Stimulated activated CD4-positive, alpha-beta T cell treated with anti-CD3 and anti-CD28 coated beads, Interleukin-1b, Interleukin-23, amount 100 ng/mL, for 1 hour (primary cell): ENCODE data around the gene MTRF1.

Experiments
- DNase-seq, 2 donors: peaks; one replicate each; pipeline ENCODE4 v3.0.0-alpha.2; 2020; ENCODE audit warnings: low read depth in 2 of 2

MTRF1 gene, protein sequence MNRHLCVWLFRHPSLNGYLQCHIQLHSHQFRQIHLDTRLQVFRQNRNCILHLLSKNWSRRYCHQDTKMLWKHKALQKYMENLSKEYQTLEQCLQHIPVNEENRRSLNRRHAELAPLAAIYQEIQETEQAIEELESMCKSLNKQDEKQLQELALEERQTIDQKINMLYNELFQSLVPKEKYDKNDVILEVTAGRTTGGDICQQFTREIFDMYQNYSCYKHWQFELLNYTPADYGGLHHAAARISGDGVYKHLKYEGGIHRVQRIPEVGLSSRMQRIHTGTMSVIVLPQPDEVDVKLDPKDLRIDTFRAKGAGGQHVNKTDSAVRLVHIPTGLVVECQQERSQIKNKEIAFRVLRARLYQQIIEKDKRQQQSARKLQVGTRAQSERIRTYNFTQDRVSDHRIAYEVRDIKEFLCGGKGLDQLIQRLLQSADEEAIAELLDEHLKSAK

DNA sequence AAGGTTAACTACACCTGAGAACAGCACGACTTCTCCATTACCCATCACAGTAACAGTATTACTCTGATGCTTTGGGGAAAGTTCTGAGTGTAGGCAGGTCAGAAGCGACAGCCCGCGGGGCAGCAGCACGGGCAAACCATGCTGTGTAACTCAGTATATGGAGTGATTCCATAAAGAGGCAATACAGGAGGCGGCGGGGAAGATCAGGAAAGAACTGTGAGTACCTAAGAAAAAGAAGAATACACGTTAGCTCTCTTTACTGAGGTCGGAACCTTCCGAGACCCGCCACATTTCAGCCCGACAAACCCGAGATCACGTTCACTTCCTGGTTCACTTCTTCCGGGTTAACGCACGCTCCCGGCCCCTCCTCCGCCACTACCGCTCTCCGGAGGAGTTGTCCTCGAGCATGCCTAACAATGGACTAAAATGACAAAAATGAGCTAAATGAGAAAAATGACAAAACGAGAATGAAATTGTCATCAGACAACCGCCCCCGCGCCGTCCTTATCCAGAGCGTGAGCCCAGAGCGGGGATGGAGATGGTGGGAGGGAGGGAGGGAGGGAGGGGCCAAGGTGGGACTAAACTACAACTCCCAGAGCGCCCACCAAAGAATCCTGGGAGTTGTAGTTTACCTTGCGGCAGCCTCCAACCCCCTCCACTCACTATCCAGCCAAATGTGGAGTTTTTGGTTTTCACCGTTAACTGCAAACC, at the start of gene MTRF1:
Gene MTRF1 (minus strand): TSS at position 316 of the 711 bp plus-strand sequence. CDS start 2,669 bp downstream, outside the sequence.
- peak; percentile 53 to 54 for DNase-seq

DNA sequence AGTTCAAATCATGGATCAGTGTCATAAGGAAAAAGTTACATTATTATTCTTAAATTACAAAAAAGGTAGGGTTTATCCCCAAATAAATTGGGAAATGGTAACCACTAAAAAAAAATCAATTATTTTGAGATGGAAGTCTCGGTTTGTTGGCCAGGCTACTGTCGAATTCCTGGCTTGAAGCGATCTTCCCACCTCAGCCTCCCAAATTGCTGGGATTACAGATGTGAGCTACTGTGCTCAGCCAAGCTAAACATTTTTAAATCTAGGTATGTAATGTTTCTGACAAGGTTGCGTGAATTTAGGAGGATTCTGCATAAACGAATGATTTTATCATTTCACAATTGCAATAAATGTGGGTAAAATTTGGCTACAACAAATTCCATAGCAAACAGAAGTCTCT, 49.7 kb upstream of the MTRF1 start:
- DNase-seq, result no peak

DNA sequence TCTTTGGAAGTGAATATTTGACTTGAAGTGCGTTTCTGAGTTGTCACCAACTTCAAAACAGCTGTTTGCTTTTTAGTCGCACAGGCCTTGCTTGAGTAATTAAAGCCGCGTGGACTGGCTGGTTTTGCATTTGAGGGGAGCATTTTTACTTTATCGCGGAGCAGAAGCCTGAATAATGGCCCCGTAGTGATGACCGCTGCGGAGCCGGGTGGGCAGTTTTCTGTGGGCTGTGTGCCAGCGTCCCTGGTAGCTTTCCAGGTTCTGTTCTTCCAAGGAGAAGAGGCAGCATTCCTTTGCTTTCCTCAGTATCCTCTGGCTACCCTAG, 48.8 kb upstream of the MTRF1 start:
- DNase-seq, result no peak

DNA sequence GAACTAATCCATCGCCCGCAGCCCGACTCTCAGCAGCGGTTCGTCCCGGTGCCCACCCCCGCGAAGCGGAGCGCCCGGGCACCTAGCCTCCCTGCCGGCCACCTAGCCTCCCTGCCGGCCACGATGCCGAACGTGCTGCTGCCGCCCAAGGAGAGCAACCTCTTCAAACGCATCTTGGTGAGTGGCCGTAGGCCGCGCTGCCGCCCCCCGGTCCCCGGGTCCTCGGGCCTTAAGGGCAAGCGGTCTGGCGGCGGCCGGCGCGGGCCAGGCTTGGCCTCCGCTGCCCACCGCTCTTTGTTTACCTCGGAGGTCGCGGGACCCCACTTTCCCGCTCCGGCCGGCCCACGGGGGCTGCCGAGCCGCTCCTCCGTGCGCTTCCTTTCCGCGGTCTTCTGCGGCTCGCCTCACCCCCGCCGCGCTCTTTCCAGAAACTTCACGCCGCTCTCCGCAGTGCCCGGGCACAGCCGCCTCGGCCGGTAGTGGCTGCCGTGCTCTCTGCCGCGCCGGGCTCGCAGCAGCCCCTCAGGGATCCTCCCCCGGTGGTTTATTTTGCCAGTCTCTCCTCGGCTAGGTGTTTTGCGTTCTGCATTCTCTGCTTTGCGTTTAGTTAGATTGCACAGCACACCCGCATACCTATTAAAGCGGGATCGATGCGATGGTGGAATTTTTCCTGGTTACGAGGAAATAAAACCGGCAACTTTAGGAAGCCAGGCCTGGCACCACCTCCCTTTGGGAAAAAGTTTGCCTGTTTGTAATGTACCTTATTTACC, 48.2 kb upstream of the MTRF1 start:
- DNase-seq, result no peak

DNA sequence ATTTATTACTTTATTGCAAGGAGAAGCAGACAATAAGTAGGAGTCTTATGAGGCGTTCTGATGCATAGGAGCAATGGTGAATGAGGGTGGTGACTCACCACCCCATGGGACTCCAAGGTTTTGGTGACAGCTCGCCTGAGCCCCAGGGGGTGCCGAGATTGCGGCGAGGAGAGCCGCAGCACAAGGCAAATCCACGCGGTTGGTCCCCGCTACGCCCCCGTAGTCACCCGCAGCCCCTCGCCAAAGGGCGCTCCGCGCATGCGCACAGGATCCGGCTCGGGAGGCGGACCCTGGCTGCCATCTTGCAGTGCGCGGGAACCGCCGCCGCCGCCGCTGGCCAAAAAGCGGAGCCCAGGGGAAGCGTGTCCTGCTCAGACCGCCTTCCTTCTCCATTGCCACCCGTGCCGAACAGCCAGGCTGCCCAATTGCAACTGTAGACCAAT, 47.6 kb upstream of the MTRF1 start, which contains the start of gene NAA16:
Gene NAA16 (plus strand): TSS at position 305 of the 443 bp plus-strand sequence. CDS start 262 bp downstream, outside the sequence.
- DNase-seq, result peak; percentile 88 to 93

DNA sequence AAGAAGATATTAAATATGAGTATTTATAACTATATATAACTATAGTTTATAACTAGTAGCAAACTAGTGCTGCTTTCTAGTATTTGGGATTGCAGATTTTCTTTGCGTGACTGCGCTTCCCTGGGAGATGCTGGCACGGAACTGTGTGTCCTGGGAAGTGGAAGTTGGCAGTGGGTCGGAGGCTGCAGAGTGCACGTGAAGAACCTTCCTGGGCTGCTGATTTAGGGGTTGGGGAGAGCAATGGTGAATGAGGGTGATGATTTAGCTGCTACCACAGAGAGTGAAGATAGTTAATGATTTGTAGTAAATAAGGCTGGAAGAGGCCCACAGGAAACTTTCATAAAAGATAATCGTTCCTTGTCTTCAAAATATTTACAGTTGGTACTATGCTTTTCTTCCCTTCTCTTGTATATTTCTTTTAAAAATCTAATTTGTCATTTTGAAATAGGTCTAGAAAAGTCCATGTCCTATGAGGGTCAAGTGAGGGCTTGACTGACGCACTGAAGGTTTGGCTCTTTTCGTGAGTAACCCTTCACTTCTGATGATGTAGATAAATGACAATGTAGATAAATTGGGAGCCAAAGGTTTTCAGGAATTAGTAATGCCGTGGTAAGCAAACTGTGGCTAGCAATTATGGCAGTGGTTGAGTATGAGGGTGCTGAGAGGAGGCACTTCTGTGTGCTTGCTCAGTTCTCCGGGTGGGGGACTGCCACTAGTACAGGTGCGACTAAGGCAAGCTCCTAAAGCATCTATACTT, 44.7 kb upstream of the MTRF1 start:
- DNase-seq, result no peak

DNA sequence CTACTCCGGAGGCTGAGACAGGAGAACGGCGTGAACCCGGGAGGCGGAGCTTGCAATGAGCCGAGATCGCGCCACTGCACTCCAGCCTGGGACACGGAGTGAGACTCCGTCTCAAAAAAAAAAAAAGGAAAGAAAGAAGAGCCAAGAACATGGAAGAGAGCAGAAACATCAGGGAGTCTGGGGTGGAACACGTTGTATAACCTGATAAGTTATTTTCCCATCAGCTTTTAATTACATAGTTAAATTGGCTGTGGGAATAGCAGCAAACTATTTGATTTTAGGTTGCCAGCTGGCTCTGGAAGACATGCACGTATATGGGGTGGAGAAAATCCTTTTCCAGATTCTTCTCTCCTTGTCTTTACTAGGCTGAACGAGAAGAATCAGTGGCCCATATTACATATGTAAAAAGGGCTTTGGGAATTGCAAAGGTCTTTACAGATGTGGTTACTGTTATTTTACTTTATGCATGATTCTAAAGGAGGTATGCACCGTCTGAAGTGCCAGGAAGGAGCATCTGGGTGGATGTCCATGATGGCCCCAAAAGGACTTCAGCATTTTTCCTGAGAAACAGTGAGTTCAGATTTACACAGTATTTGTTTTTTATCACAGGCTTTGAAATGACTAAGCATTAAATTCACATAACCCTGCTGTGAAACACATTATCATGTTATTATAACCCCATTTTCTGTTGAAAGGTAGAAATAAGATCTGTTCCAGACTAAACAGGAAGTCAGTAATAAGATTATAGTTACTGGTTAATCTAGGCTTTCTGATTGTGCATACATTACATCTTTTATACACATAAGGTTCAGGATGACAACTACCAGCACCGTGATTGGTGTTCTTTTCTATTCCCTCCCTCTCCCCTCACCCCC, 43.1 kb upstream of the MTRF1 start:
- DNase-seq, result no peak

DNA sequence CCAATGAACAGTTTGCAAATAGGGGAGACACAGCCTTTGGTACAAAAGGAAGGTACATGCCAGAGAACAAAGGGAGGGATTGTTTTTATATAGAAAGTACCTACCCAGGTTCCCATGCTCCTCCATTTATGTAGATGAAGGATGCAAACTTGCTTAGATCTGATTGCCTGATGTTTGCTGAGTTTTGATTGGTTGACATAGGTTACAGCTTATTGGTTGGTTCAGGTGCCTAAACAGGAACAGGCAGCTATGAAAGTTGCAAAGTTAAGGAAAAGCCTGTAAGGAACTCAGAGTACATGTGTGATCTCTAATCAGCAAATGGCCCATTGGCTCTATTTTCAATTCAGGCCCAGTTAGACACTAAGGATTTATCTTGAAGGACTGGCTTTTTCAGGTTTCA, 41.2 kb upstream of the MTRF1 start:
- DNase-seq, result no peak

DNA sequence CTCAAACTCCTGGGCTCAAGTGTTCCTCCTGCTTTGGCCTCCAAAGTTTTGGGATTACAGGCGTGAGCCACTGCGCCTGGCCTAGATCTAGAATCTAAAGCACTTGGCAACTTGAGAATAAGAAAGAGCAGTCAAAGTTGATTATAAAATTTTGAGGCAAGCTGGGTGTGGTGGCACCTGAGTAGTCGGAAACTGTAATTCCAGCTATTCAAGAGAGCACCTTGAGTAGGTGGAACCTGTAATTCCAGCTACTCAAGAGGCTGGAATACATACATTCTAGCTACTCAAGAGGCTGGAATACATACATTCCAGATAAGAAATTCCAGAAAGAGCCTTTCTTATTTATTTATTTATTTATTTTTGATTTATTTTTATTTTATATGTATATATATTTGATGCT, 39.4 kb upstream of the MTRF1 start:
- DNase-seq, result no peak

DNA sequence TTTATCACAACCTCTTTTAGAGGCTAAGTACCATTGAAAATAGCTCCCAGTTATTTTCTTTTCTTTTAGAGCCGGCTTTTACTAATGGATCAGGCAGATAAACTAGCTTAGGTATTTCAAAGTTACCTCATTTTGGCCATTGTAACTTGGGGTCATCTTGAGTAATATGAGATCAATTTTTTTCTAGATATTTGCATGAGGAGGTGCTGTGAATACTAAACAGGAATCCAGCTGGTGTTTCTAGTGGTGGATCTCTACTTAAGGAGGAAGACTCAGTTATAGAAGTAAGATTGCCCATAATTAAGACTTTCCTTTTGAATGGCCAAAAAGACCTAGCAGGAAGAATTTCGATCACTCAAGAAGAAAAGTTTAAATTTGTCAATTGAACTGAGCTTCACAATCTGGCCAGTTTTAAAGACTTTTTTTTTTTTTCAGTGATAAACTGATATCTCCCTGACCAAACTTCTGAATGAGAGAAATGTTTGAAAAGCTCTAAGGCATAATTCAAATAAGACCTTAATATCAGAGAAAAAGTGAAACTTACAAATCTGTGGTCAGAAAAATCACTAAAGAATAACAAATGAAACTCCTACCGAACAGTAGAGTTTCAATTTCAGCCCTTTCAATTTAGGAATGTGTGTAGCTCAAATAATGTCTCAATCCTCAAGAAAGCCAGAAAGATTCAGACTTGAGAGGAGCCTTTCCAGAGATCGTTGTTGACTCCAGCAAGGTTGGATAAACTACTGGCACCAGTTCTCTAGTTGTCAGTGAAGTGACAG, 36.1 kb upstream of the MTRF1 start:
- DNase-seq, result no peak

DNA sequence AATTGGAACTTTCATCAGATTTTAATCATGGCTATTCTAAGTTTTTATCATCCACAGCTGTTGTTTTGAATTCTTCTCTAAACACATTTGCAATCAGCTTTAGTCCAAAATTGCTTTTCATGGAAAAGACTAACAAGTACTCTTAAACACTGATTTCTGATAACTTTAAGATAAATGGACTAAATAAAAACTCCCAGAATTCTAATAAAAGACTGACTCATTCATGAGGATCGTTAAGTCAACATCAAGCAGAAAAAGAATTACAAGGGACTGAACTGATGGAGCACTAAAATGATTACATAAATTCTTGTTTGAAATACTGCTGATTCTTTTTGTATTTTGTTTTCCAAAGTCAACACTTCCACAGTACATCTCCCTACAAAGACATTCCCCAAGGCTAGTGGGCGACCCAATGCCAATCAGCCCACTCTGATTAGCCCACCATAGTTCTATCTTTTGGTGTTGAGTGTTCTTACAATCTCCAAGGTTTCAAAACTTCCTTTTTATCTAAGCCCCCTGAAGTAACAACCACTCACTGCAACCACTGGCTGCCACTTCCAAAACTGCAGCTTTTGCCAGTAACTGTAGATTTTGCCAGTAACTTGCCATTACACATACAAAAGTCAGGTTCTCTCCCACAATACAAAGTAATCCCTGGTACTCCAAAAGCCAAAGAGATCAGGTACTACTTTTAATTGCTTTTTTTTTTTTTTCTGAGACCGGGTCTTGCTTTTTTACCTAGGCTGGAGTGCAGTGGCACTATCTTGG, 33.7 kb upstream of the MTRF1 start:
- DNase-seq, result no peak

DNA sequence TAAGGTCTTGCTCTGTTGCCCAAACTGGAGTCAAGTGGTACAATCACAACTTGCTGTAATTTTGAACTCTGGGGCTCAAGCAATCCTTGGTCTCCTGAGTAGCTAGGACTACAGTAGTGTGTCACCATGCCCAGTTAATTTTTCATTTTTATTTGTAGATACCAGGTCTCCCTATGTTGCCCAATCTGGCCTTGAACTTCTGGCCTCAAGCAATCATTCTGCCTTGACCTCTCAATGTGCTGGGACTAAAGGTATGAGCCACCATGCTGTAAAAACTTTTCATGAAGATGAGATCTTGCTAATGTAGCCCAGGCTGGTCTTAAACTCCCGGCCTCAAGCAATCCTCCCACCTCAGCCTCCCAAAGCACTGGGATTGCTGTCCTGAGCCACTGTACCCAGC, 32.6 kb upstream of the MTRF1 start:
- no peak for DNase-seq

DNA sequence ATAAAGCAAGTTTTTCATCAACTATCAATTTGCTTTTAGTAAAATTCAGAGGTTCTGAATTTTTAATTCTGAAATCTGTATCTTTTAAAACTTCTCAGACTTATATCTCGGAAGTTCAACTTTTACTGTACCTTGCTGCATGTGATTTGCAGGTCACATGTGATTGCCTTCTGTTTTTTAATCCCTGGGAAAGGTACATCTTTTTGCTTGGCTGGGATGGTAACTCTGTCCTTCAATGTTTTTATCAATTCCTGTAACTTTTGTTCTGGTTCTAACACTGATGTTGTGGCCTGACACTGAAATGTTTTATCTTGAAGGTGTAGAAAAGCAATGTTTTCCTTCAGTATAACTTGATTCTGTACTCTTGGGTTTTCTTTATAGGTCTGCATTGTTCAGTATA, 31.5 kb upstream of the MTRF1 start:
- DNase-seq, result no peak

DNA sequence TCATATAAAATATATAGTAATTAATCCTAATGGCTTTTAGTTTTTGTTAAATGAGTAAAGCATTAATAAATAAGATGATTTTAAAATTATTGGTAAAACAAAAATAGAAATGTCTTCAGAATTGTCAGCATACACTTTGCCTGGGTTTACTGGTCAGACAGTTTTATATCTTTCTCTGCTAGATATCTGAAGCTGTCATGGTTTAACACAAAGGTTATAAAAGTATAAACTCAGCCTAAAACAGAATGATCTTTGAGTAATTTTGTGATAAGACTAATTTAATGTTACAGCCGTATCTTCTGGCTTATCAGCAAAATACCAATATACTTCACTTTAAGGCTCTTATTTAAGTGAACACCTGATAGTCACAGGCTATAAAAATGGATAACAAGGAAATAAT, 29.9 kb upstream of the MTRF1 start:
- DNase-seq, result no peak

DNA sequence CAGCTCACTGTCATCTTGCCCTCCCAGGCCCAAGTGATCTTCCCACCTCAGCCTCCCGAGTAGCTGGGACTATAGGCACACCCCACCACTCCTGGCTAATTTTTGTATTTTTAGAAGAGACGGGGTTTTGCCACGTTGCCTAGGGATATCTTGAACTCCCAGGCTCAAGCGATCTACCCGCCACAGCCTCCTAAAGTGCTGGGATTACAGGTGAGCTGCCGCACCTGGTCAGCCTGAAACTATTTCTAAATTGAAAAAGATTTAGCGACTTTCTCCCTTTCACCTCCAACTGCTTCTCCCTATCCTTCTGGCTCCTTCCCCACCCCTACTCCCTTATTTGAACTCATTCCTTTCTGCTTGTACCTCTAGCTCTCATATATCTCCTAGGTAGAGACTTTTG, 27.9 kb upstream of the MTRF1 start:
- no peak for DNase-seq

DNA sequence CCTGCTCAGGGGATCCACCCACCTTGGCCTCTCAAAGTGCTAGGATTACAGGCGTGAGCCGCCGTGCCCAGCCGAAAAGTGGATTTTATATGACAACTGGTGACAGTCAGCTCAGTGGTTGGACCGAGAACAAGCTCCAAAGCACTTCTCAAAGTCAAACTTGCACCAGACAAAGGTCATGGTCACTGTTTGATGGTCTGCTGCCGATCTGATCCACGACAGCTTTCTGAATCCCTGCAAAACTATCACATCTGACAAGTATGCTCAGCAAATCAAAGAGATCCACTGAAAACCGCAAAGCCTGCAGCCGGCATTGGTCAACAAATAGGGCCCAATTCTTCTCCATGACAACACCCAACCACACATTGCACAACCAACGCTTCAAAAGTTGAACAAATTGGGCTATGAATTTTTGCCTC, 26.1 kb upstream of the MTRF1 start:
- no peak for DNase-seq

DNA sequence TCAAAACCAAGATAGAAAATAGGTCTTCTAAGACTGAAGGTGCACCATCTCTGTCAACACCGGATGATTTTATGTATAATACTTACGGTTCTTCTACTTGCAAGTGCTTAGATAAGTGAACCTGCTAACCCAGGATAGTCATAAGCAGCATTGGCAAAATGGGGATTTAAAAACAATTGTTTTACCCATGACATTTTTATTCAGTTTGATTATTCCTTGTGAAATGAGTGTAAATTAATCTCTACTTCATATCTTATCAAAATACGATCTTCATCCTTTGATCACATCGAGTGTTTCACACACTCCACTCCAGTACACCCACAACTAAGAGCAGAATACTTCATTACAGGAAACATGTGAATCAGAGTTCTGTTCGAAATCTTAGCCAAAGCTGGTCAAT, 23.0 kb upstream of the MTRF1 start:
- DNase-seq, result no peak

DNA sequence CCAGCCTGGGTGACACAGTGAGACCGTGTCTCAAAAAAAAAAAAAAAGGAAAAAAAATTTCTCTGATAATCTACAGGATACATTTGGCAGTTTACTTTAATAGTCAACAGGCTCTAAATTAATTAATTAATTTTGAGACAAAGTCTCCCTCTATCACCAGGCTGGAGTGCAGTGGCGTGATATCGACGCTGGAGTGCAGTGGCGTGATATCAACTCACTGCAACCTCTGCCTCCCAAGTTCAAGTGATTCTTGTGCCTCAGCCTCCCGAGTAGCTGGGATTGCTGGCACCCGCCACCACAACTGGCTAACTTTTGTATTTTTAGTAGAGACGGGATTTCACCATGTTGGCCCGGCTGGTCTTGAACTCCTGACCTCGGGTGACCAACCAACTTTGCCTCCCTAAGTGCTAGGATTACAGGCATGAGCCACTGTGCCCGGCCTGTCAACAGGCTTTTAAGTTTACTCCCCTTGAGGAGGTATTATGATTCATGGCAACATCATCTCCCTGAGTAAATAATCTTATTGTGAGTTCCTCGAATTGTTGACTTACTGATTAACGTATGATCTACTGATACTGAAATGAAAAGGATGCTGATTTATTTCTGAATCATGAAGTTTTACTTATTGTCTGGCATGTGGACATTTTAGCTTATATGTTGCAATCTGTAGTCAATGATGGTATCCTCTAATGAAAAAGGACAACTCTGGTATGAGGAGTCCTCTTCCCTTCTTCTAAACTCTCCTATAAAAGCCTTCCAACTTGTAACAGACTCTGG, 21.3 kb upstream of the MTRF1 start:
- DNase-seq, result no peak
